GM12873 (cell line): Measurements from ENCODE around the gene SMOC2.

Source experiments
- CTCF ChIP-seq: IDR thresholded peaks from 2 replicates; pipeline ENCODE4 v1.5.1; 2012; ENCODE audit warnings: low read depth, mild to moderate bottlenecking, moderate library complexity, low read length, control low read depth; ENCODE audit not compliant: insufficient read depth; ENCODE audit errors: missing control alignments

Gene SMOC2

GRCh38 chr6:168695701-168696100 lies 254.7 kb downstream of the SMOC2 start:
- TF ChIP-seq CTCF: no peak

- TF ChIP-seq CTCF: no peak
Measured at GRCh38 chr6:168698923-168699322, 257.9 kb downstream of the SMOC2 start.

- TF ChIP-seq CTCF: no peak
Measured at GRCh38 chr6:168699631-168700295, 258.8 kb downstream of the SMOC2 start.

- TF ChIP-seq CTCF: no peak
Measured at GRCh38 chr6:168700880-168701279, 259.9 kb downstream of the SMOC2 start.

GRCh38 chr6:168703990-168704389 lies 263.0 kb downstream of the SMOC2 start:
- no peak for TF ChIP-seq CTCF

- TF ChIP-seq CTCF: no peak
Measured at GRCh38 chr6:168704678-168705077, 263.7 kb downstream of the SMOC2 start.

- no peak for TF ChIP-seq CTCF
Measured at GRCh38 chr6:168706471-168707177, 265.6 kb downstream of the SMOC2 start.
